ENCODE measurements around the gene IL12RB1.

DNA sequence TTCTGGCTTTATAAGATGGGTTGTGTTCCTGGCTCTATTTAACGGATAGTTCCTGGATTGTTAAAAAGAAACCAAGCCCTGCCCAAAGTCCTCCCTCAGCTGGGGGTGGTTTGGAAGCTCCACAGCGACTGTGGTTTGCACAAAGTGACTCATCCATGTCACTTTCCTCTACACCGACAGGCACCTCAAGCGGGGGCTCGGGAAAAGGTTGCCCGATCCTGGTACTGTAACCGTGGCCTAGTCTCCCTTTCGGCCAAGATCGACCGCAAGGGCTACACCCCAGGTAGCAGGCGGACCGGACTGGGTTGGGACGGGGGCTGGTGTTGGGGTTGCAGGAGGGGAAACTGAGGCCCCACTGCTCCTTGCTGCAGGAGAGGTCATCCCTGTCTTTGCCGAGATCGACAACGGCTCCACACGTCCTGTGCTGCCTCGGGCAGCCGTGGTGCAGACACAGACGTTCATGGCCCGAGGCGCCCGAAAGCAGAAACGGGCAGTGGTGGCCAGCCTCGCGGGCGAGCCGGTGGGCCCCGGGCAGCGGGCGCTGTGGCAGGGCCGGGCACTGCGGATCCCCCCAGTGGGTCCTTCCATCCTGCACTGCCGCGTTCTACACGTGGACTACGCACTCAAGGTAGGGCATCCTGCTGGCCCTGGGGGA lies 77.2 kb downstream of the IL12RB1 start:
- TF ChIP-seq, protein P1, sequence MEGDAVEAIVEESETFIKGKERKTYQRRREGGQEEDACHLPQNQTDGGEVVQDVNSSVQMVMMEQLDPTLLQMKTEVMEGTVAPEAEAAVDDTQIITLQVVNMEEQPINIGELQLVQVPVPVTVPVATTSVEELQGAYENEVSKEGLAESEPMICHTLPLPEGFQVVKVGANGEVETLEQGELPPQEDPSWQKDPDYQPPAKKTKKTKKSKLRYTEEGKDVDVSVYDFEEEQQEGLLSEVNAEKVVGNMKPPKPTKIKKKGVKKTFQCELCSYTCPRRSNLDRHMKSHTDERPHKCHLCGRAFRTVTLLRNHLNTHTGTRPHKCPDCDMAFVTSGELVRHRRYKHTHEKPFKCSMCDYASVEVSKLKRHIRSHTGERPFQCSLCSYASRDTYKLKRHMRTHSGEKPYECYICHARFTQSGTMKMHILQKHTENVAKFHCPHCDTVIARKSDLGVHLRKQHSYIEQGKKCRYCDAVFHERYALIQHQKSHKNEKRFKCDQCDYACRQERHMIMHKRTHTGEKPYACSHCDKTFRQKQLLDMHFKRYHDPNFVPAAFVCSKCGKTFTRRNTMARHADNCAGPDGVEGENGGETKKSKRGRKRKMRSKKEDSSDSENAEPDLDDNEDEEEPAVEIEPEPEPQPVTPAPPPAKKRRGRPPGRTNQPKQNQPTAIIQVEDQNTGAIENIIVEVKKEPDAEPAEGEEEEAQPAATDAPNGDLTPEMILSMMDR (IDR thresholded peaks at IDR 0.05; ENCODE audit: borderline replicate concordance, extremely low read depth, low read length, poor library complexity, severe bottlenecking) = no peak
- TF ChIP-seq EZH2 (IDR thresholded peaks at IDR 0.05; ENCODE audit: borderline replicate concordance, low read depth, low read length, severe bottlenecking) = no peak
